Stomach (tissue), 9 donors: ENCODE results near the gene KIF1A. TPM values are rescaled to one million over a fixed set of nuclear protein-coding genes. Genes with fewer than 3 reads are reported as not detected.
"Not testable (repeated sequence)": the region's sequence is repeated elsewhere in the genome, so short reads cannot be mapped to it uniquely, and the experiment has no call there.

Experiments used
- DNase-seq, 2 donors: peaks; one replicate each; pipeline versions ENCODE4 v3.0.0 to v3.0.0-alpha.2; 2013 to 2019
- H3K27ac ChIP-seq, 5 donors: fragments of 200-600 bp in 4 of 5; sonication (generic) in 4 of 5; one replicate each; pipeline ENCODE4 v1.5.1; 2013 to 2019; ENCODE audit warnings: mild to moderate bottlenecking in 1 of 5, moderate library complexity in 1 of 5
- H3K27me3 ChIP-seq, 3 donors: fragments of 200-600 bp; sonication (generic); one replicate each; pipeline ENCODE4 v1.5.1; 2017 to 2019; ENCODE audit warnings: mixed run types in 1 of 3
- H3K36me3 ChIP-seq, 4 donors: fragments of 200-600 bp; sonication (generic); 1 replicate in 3 of 4; 2 replicates in 1 of 4; pipeline ENCODE4 v1.5.1; 2016 to 2019
- H3K4me1 ChIP-seq, 4 donors: fragments of 200-600 bp; sonication (generic); one replicate each; pipeline ENCODE4 v1.5.1; 2016 to 2019
- H3K4me3 ChIP-seq, 4 donors: fragments of 200-600 bp; sonication (generic) in 3 of 4; one replicate each; pipeline ENCODE4 v1.5.1; 2016 to 2019; ENCODE audit warnings: mild to moderate bottlenecking in 1 of 4
- H3K9me3 ChIP-seq, 4 donors: fragments of 200-600 bp; sonication (generic); one replicate each; pipeline ENCODE4 v1.5.1; 2016 to 2019
- CTCF ChIP-seq, 7 experiments: fragments of 450-650 bp in 4 of 7; fragments of 200-600 bp in 3 of 7; sonication (generic) in 3 of 7; IDR thresholded peaks; one replicate each; pipeline ENCODE4 v1.5.1; 2016 to 2019; ENCODE audit warnings: antibody characterized with exemption in 7 of 7, control low read depth in 2 of 7, mild to moderate bottlenecking in 1 of 7
- EP300 ChIP-seq: sonication (generic); formaldehyde crosslinking; IDR thresholded peaks from one replicate; pipeline ENCODE4 v1.6.1; 2017; ENCODE audit warnings: antibody characterized with exemption
- POLR2A ChIP-seq, 4 donors: fragments of 450-650 bp; IDR thresholded peaks; one replicate each; pipeline ENCODE4 v1.6.1; 2016; ENCODE audit warnings: antibody characterized with exemption in 4 of 4, control low read depth in 2 of 4, mild to moderate bottlenecking in 1 of 4, moderate library complexity in 1 of 4
- POLR2AphosphoS5 ChIP-seq, 3 donors: sonication (generic); formaldehyde crosslinking; IDR thresholded peaks; one replicate each; pipeline ENCODE4 v1.6.1; 2016; ENCODE audit warnings: antibody characterized with exemption in 3 of 3
- WGBS, 5 donors: extraction: QIAGEN DNeasy Blood & Tissue Kit in 3 of 5; methylation state at CpG; one replicate each; pipeline versions ENCODE4 v1.1.5 to v1.1.7; 2013 to 2018; 5-methylcytosine and 5-hydroxymethylcytosine counted together
- intact Hi-C: fragments of 100-400 bp; cut with DNase I; formaldehyde crosslinking; loops from one replicate; pipeline ENCODE4 v1.15.1; 2023; ENCODE audit warnings: low total_unique reads
- polyA plus RNA-seq, 3 donors: library from polyadenylated mRNA; stranded (reverse); fragments of 200-250 nt; gene quantifications; one replicate each; pipeline ENCODE4 v1.2.3, GENCODE V29; 2013
- total RNA-seq, 5 donors: library from RNA; depleted of rRNA; stranded (reverse); fragments of >200 nt; gene quantifications; one replicate each; pipeline versions ENCODE4 v1.1.0 to v1.2.3, GENCODE V29; 2014 to 2016
- donor health status: healthy with polysubstance abuse.
- donor health status: Bipolar disorder and iron deficiency.
- donor health status: healthy.

The KIF1A gene
- total and polyA plus RNA-seq, 8 donors, result 0.15 to 12.5 (median 2.5) TPM

DNA sequence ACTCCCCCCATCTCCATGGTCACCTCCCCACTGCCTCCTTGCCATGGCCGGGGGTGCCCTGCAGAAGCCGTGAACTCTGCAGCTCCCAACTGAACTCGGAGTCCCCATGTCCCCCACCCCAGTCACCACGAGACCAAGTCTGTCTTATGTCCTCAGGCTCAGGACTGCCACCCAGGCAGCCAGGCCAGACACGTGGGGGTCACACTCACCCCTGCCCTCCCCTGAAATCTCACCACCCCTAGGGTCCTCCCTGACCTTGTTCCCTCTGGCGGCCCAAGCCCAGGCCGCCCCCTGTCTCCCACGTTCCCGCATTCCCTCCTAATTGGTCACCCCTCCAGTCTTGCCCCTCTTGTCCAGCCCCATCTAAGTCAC, 117.4 kb downstream of the KIF1A start:
- WGBS, 5 donors, result 73 to 91% (median 83%) methylated on average over 9 of the region's 9 CpGs
- no peak overlapping the region for H3K27ac ChIP-seq
- H3K9me3 ChIP-seq, result no peaks in the 10 kb centered on the region
- no peak overlapping the region for H3K4me3 ChIP-seq
- DNase-seq, result no peak
- no peaks in the 10 kb centered on the region for H3K4me1 ChIP-seq
- no peak for TF ChIP-seq EP300
- TF ChIP-seq POLR2A (IDR thresholded peaks at IDR 0.05), result no peak
- no peak for TF ChIP-seq CTCF (IDR thresholded peaks at IDR 0.05)
- TF ChIP-seq POLR2AphosphoS5 (IDR thresholded peaks at IDR 0.05), result no peak
- H3K27me3 ChIP-seq, result peaks cover 0 to 57% (median 0%) of the 10 kb centered on the region in 3 donors
- intact Hi-C loops, result loop anchor here (10.0 kb wide), 1 partner anchor 198 kb away; no protein-coding TSS in a partner anchor
- H3K36me3 ChIP-seq, result no peaks in the 10 kb centered on the region

GRCh38 chr2:240701736-240702639, 118.0 kb downstream of the KIF1A start:
- peaks cover 0 to 57% (median 0%) of the 10 kb centered on the region in 3 donors for H3K27me3 ChIP-seq
- no peaks in the 10 kb centered on the region for H3K36me3 ChIP-seq
- WGBS, 5 donors, result 81 to 91% (median 87%) methylated on average over 17 to 30 of the region's 30 CpGs
- no peaks in the 10 kb centered on the region for H3K9me3 ChIP-seq
- no peaks in the 10 kb centered on the region for H3K4me1 ChIP-seq
- H3K27ac ChIP-seq, result no peak overlapping the region
- TF ChIP-seq EP300 (no peak), CTCF (IDR thresholded peaks at IDR 0.05) (no peak), POLR2A (IDR thresholded peaks at IDR 0.05) (no peak), POLR2AphosphoS5 (IDR thresholded peaks at IDR 0.05) (no peak)
- no peak overlapping the region for H3K4me3 ChIP-seq
- no peak for DNase-seq
- intact Hi-C loops, result loop anchor here (10.0 kb wide), 1 partner anchor 197 kb away; no protein-coding TSS in a partner anchor

DNA sequence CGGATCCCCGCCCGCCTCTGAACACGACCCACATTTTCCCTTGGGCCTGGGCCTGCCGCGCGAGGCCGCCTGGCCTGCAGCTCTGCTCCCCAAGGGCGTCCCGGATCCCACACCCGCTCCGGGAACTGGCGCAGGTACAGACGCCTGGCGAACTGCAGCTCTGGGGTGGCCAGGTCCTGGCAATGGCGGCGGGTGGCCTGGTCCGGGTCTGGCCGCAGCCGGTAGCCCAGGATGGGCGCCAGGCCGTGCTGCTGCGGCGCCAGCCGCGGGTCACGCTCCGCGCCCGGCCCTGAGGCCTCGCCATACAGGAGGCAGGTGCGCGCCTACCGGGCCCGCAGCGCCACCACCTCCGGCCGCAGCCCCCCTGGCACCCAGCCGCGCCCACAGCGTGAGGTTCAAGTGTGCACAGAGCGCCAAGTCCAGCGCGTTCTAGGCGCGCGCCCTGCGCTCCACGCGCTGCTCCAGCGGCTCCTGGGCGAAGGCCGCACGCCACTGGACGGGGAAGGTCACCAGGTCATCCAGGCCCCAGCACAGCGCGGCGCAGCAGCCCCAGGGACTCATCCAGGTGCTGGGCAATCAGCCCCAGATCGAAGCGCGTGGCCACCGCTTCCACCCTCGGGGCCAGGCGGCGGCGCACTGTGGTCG, 118.8 kb downstream of the KIF1A start:
- intact Hi-C loops, result loop anchor here (10.0 kb wide), 1 partner anchor 196 kb away; no protein-coding TSS in a partner anchor
- no peak for DNase-seq
- Histone ChIP-seq H3K27ac (no peak overlapping the region), H3K27me3 (peaks cover 0 to 57% (median 0%) of the 10 kb centered on the region in 3 donors), H3K4me1 (no peaks in the 10 kb centered on the region), H3K4me3 (no peak overlapping the region), H3K9me3 (no peaks in the 10 kb centered on the region), H3K36me3 (no peaks in the 10 kb centered on the region)
- TF ChIP-seq EP300 (no peak), POLR2AphosphoS5 (IDR thresholded peaks at IDR 0.05) (no peak), CTCF (IDR thresholded peaks at IDR 0.05) (no peak), POLR2A (IDR thresholded peaks at IDR 0.05) (no peak)
- 78 to 89% (median 84%) methylated on average over 5 to 67 of the region's 67 CpGs for WGBS, 5 donors

GRCh38 chr2:240700616-240701015, 119.4 kb downstream of the KIF1A start:
- not testable (repeated sequence) for H3K36me3 ChIP-seq, H3K27ac ChIP-seq, H3K9me3 ChIP-seq, DNase-seq, H3K4me1 ChIP-seq, H3K4me3 ChIP-seq
- peaks cover 0 to 56% (median 0%) of the 10 kb centered on the region in 3 donors for H3K27me3 ChIP-seq
- WGBS, 5 donors, result 74 to 82% (median 79%) methylated on average over 13 to 20 of the region's 21 CpGs
- intact Hi-C loops, result loop anchor here (10.0 kb wide), 1 partner anchor 196 kb away; no protein-coding TSS in a partner anchor

DNA sequence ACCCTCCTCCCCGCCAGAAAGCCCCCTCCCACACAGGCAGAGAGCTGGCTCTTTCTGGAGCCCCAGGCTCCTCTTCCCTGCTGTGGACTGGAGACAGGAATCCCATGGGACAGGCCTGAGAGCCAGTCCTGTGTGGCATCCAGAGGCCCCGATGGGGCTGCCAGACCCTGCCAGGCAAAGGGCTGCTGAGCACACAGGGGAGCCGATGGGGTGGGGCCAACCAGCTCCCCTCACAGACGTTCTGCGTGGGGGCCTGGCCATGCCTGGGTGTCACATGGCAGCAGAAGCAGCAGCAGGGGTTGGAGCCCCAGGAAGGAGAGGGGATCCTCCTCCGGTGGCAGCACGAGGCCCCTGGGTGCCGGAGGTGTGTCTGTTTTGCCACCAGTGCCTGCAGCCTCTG, 120.2 kb downstream of the KIF1A start:
- not testable (repeated sequence) for H3K36me3 ChIP-seq, H3K27ac ChIP-seq, H3K4me3 ChIP-seq, H3K9me3 ChIP-seq, H3K4me1 ChIP-seq, DNase-seq
- H3K27me3 ChIP-seq, result peaks cover 0 to 51% (median 0%) of the 10 kb centered on the region in 3 donors
- 40 to 53% (median 46%) methylated on average over 6 to 8 of the region's 8 CpGs; no CpG with 5 or more reads in 1 of the 5 donors for WGBS, 5 donors
- intact Hi-C loops, result loop anchor here (10.0 kb wide), 1 partner anchor 195 kb away; no protein-coding TSS in a partner anchor

- WGBS, 5 donors, result 20 to 66% (median 54%) methylated on average over 1 to 6 of the region's 33 CpGs
- H3K4me1 ChIP-seq, DNase-seq, H3K4me3 ChIP-seq, H3K9me3 ChIP-seq, H3K36me3 ChIP-seq, intact Hi-C loops, H3K27ac ChIP-seq: not testable (repeated sequence)
- H3K27me3 ChIP-seq, result peaks cover 0 to 43% (median 0%) of the 10 kb centered on the region in 3 donors
Observed at GRCh38 chr2:240698852-240699561, 121.0 kb downstream of the KIF1A start.

DNA sequence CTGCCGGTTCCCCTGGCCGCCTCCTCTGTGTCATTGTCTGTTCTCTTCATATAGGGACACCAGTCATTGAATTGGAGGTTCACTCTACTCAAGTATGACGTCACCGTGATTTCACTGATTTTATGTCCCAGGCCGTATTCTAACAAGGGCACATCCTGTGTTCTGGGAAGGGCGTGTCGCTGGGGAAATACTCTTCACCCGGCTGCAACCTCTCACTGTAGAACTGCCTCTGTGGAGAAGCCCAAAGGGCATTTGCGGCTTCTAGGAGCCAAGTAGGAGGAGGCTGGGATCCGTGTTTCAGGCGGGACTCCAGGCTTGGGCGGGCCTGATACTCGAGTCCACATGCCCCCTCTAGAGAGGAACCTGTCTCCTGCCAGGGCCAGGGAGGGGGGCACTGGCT, 123.5 kb downstream of the KIF1A start:
- intact Hi-C loops, DNase-seq: not testable (repeated sequence)
- 69 to 93% (median 87%) methylated on average over 2 to 4 of the region's 13 CpGs for WGBS, 5 donors

More for the DNA sequence above, 123.5 kb downstream of the KIF1A start:
- not testable (repeated sequence) for H3K4me1 ChIP-seq, H3K9me3 ChIP-seq, H3K36me3 ChIP-seq, H3K4me3 ChIP-seq, H3K27ac ChIP-seq
- peaks cover 0 to 17% (median 0%) of the 10 kb centered on the region in 3 donors for H3K27me3 ChIP-seq
